Measurements from ENCODE around the gene FAM50B.

Gene FAM50B

GRCh38 chr6:3895312-3895653 lies 46.1 kb downstream of the FAM50B start:
- no peak for DNase-seq (ENCODE audit: low read depth in 2 of 2)

GRCh38 chr6:3895805-3896204 lies 46.6 kb downstream of the FAM50B start:
- no peak for DNase-seq (ENCODE audit: low read depth in 2 of 2)

GRCh38 chr6:3898265-3898994 lies 49.3 kb downstream of the FAM50B start:
- no peak for DNase-seq (ENCODE audit: low read depth in 2 of 2)

GRCh38 chr6:3899061-3899460 lies 49.9 kb downstream of the FAM50B start:
- no peak for DNase-seq (ENCODE audit: low read depth in 2 of 2)

GRCh38 chr6:3899970-3900439 lies 50.8 kb downstream of the FAM50B start:
- DNase-seq (ENCODE audit: low read depth in 2 of 2) = no peak

Measured in activated CD8-positive, alpha-beta memory T cell treated with anti-CD3 and anti-CD28 coated beads for 4 hours (primary cell).